HG03135 (cell line): ENCODE measurements around the gene PMFBP1.
A peak's percentile ranks its signal among the peaks of the same experiment; 100 is the strongest.

ENCODE experiments used
- ATAC-seq: cut with Tn5 transposase; IDR thresholded peaks from one replicate; pipeline ENCODE4 v1.9.1; 2021; ENCODE audit warnings: mild to moderate bottlenecking, moderate library complexity; ENCODE audit not compliant: unreplicated experiment

Gene PMFBP1

GRCh38 chr16:72172105-72173034 is at the start of gene PMFBP1:
TSS of gene PMFBP1 (minus strand) at chr16:72172155. CDS start at chr16:72171208, 947 bp downstream.
- ATAC-seq, result peak; percentile 98

- ATAC-seq, result no peak
Observed at GRCh38 chr16:72221630-72222024, 49.7 kb upstream of the PMFBP1 start.

- ATAC-seq, result no peak
Observed at GRCh38 chr16:72220875-72221629, 49.1 kb upstream of the PMFBP1 start.

- no peak for ATAC-seq
Observed at GRCh38 chr16:72219282-72219681, 47.3 kb upstream of the PMFBP1 start.

GRCh38 chr16:72216767-72217166 is 44.8 kb upstream of the PMFBP1 start:
- ATAC-seq, result no peak

- no peak for ATAC-seq
Observed at GRCh38 chr16:72214821-72215220, 42.9 kb upstream of the PMFBP1 start.

- no peak for ATAC-seq
Observed at GRCh38 chr16:72211110-72211509, 39.2 kb upstream of the PMFBP1 start.

- ATAC-seq, result no peak
Observed at GRCh38 chr16:72210555-72210954, 38.6 kb upstream of the PMFBP1 start.

- no peak for ATAC-seq
Observed at GRCh38 chr16:72210072-72210471, 38.1 kb upstream of the PMFBP1 start.

- no peak for ATAC-seq
Observed at GRCh38 chr16:72206299-72206698, 34.3 kb upstream of the PMFBP1 start.

GRCh38 chr16:72203401-72203800 is 31.4 kb upstream of the PMFBP1 start:
- peak; percentile 64 for ATAC-seq

GRCh38 chr16:72202014-72202413 is 30.1 kb upstream of the PMFBP1 start:
- no peak for ATAC-seq

- no peak for ATAC-seq
Observed at GRCh38 chr16:72201387-72201786, 29.4 kb upstream of the PMFBP1 start.

- ATAC-seq, result no peak
Observed at GRCh38 chr16:72199761-72200337, 27.9 kb upstream of the PMFBP1 start.

GRCh38 chr16:72198771-72199201 is 26.8 kb upstream of the PMFBP1 start:
- ATAC-seq, result no peak

GRCh38 chr16:72198021-72198711 is 26.2 kb upstream of the PMFBP1 start:
- no peak for ATAC-seq

- ATAC-seq, result no peak
Observed at GRCh38 chr16:72197545-72197944, 25.6 kb upstream of the PMFBP1 start.

GRCh38 chr16:72195609-72196008 is 23.7 kb upstream of the PMFBP1 start:
- no peak for ATAC-seq

- ATAC-seq, result no peak
Observed at GRCh38 chr16:72191551-72191950, 19.6 kb upstream of the PMFBP1 start.

GRCh38 chr16:72189865-72190371 is 18.0 kb upstream of the PMFBP1 start:
- ATAC-seq, result no peak

- ATAC-seq, result no peak
Observed at GRCh38 chr16:72188541-72188940, 16.6 kb upstream of the PMFBP1 start.
